T-helper 2 cell treated with Interferon-gamma antibody and Interleukin-4, amounts not matched to agents 5 μg/mL and 100 μg/mL, for 36 hours (primary cell): ENCODE data around the gene KCNH4.

ENCODE experiments used
- DNase-seq: peaks from one replicate; pipeline ENCODE4 v3.0.0; 2021; ENCODE audit warnings: low spot score
- H3K27ac Mint-ChIP-seq: one replicate; pipeline ENCODE4 v1.8.0; 2021; ENCODE audit warnings: mild to moderate bottlenecking, mixed read lengths
- H3K27me3 Mint-ChIP-seq: one replicate; pipeline ENCODE4 v1.8.0; 2021; ENCODE audit warnings: low read depth, mixed read lengths
- H3K36me3 Mint-ChIP-seq: one replicate; pipeline ENCODE4 v1.8.0; 2021; ENCODE audit warnings: low read depth, mixed read lengths
- H3K4me1 Mint-ChIP-seq: one replicate; pipeline ENCODE4 v1.8.0; 2021; ENCODE audit warnings: low read depth, mixed read lengths
- H3K4me3 Mint-ChIP-seq: one replicate; pipeline ENCODE4 v1.8.0; 2022; ENCODE audit warnings: mild to moderate bottlenecking, moderate library complexity, mixed read lengths
- H3K9me3 Mint-ChIP-seq: one replicate; pipeline ENCODE4 v1.8.0; 2021; ENCODE audit warnings: mixed read lengths

The KCNH4 gene

GRCh38 chr17:42118126-42118510 is 62.8 kb downstream of the KCNH4 start:
- H3K4me3 Mint-ChIP-seq = no peak overlapping the region
- H3K27ac Mint-ChIP-seq = no peak overlapping the region
- no peaks in the 10 kb centered on the region for H3K27me3 Mint-ChIP-seq
- H3K4me1 Mint-ChIP-seq = peaks cover 26% of the 10 kb centered on the region
- DNase-seq = no peak
- H3K9me3 Mint-ChIP-seq = no peaks in the 10 kb centered on the region
- H3K36me3 Mint-ChIP-seq = peaks cover 20% of the 10 kb centered on the region

GRCh38 chr17:42117397-42118125 is 63.4 kb downstream of the KCNH4 start:
- Mint-ChIP-seq H3K4me1 (peaks cover 29% of the 10 kb centered on the region), H3K36me3 (peaks cover 20% of the 10 kb centered on the region), H3K27me3 (no peaks in the 10 kb centered on the region), H3K9me3 (no peaks in the 10 kb centered on the region), H3K27ac (no peak overlapping the region), H3K4me3 (no peak overlapping the region)
- no peak for DNase-seq

GRCh38 chr17:42116705-42117396 is 64.1 kb downstream of the KCNH4 start:
- Mint-ChIP-seq H3K4me1 (peaks cover 33% of the 10 kb centered on the region), H3K27me3 (no peaks in the 10 kb centered on the region), H3K9me3 (no peaks in the 10 kb centered on the region), H3K36me3 (peaks cover 20% of the 10 kb centered on the region), H3K27ac (peak overlapping the region; percentile 67), H3K4me3 (no peak overlapping the region)
- peak; percentile 68 for DNase-seq

GRCh38 chr17:42114118-42114517 is 66.8 kb downstream of the KCNH4 start:
- Mint-ChIP-seq H3K36me3 (peaks cover 30% of the 10 kb centered on the region), H3K4me3 (no peak overlapping the region), H3K4me1 (peaks cover 38% of the 10 kb centered on the region), H3K27ac (peak overlapping the region; percentile 60), H3K27me3 (no peaks in the 10 kb centered on the region), H3K9me3 (no peaks in the 10 kb centered on the region)
- DNase-seq = no peak

GRCh38 chr17:42113293-42114069 is 67.5 kb downstream of the KCNH4 start:
- DNase-seq = no peak
- no peaks in the 10 kb centered on the region for H3K27me3 Mint-ChIP-seq
- H3K9me3 Mint-ChIP-seq = no peaks in the 10 kb centered on the region
- H3K36me3 Mint-ChIP-seq = peaks cover 34% of the 10 kb centered on the region
- peaks cover 34% of the 10 kb centered on the region for H3K4me1 Mint-ChIP-seq
- H3K4me3 Mint-ChIP-seq = no peak overlapping the region
- peak overlapping the region; percentile 98 for H3K27ac Mint-ChIP-seq

GRCh38 chr17:42112552-42113176 is 68.3 kb downstream of the KCNH4 start, which contains the start of gene DHX58:
TSS of gene DHX58 (minus strand) at chr17:42112714. CDS start at chr17:42111892, 822 bp downstream.
- DNase-seq = peak; percentile 83
- Mint-ChIP-seq H3K27me3 (no peaks in the 10 kb centered on the region), H3K27ac (peak within 1 kb of the TSS; percentile 98), H3K4me1 (peaks cover 39% of the 10 kb centered on the region), H3K9me3 (no peaks in the 10 kb centered on the region), H3K4me3 (peak within 1 kb of the TSS; percentile 94), H3K36me3 (peaks cover 38% of the 10 kb centered on the region)

- DNase-seq = peak; percentile 27
- peak overlapping the region; percentile 98 for H3K27ac Mint-ChIP-seq
- peaks cover 37% of the 10 kb centered on the region for H3K4me1 Mint-ChIP-seq
- no peaks in the 10 kb centered on the region for H3K27me3 Mint-ChIP-seq
- no peaks in the 10 kb centered on the region for H3K9me3 Mint-ChIP-seq
- peaks cover 36% of the 10 kb centered on the region for H3K36me3 Mint-ChIP-seq
- H3K4me3 Mint-ChIP-seq = peak overlapping the region; percentile 94
These were observed 68.9 kb downstream of the KCNH4 start for GRCh38 chr17:42111871-42112551.

- Mint-ChIP-seq H3K4me1 (peaks cover 32% of the 10 kb centered on the region), H3K9me3 (no peaks in the 10 kb centered on the region), H3K36me3 (peaks cover 34% of the 10 kb centered on the region), H3K27me3 (no peaks in the 10 kb centered on the region), H3K4me3 (peak overlapping the region; percentile 94), H3K27ac (peak overlapping the region; percentile 61)
- DNase-seq = no peak
These were observed 69.7 kb downstream of the KCNH4 start for GRCh38 chr17:42111265-42111636.

GRCh38 chr17:42110301-42111264 is 70.4 kb downstream of the KCNH4 start:
- Mint-ChIP-seq H3K9me3 (no peaks in the 10 kb centered on the region), H3K36me3 (peaks cover 34% of the 10 kb centered on the region), H3K27me3 (no peaks in the 10 kb centered on the region), H3K4me1 (peaks cover 32% of the 10 kb centered on the region), H3K27ac (peak overlapping the region; percentile 85), H3K4me3 (peak overlapping the region; percentile 94)
- DNase-seq = no peak

GRCh38 chr17:42109086-42109485 is 71.9 kb downstream of the KCNH4 start:
- Mint-ChIP-seq H3K27me3 (no peaks in the 10 kb centered on the region), H3K36me3 (peaks cover 29% of the 10 kb centered on the region), H3K4me3 (no peak overlapping the region), H3K4me1 (peaks cover 28% of the 10 kb centered on the region), H3K27ac (peak overlapping the region; percentile 57), H3K9me3 (no peaks in the 10 kb centered on the region)
- no peak for DNase-seq

- Mint-ChIP-seq H3K27me3 (no peaks in the 10 kb centered on the region), H3K4me3 (peak overlapping the region; percentile 50), H3K4me1 (peaks cover 27% of the 10 kb centered on the region), H3K27ac (peak overlapping the region; percentile 31), H3K36me3 (peaks cover 33% of the 10 kb centered on the region), H3K9me3 (no peaks in the 10 kb centered on the region)
- DNase-seq = peak; percentile 86
These were observed 73.1 kb downstream of the KCNH4 start for GRCh38 chr17:42107597-42108576.
